Choroid plexus epithelial cell (primary cell): ENCODE data around the gene OR1N1.
"Not testable (repeated sequence)": the region's sequence is repeated elsewhere in the genome, so short reads cannot be mapped to it uniquely, and the experiment has no call there.

Experiments used
- DNase-seq: peaks from one replicate; pipeline ENCODE4 v3.0.0-alpha.2; 2010; ENCODE audit warnings: low read depth
- H3K4me3 ChIP-seq: 2 replicates; pipeline ENCODE4 v1.5.1; 2011; ENCODE audit warnings: low read depth, mild to moderate bottlenecking, control low read depth, low read length, moderate library complexity
- TF ChIP-seq, protein P1 (sequence below): conservative IDR thresholded peaks from 2 replicates; pipeline ENCODE4 v1.5.1; 2011; ENCODE audit warnings: low read depth, mild to moderate bottlenecking, control low read depth, inconsistent platforms, low read length, moderate library complexity

The OR1N1 gene

DNA sequence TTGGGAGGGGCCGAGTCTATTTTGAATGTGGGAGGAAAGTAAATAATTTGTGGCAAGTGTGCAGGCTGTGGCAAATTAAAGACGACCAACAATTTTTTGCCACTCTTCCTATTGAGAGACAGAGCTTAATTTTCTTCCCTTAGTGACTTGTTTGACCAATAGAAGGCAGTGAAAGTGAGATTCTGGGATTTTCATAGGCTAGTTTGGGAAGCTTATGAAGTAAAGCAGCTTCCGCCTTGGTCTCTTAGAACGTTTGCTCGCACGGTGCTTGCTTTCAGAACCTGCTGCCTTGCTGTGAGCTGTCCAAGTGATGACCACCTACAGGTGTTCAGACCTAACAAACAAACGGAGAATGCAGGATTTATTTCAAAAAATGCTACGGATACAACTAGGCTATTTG is 19.1 kb upstream of the OR1N1 start:
- no peak for DNase-seq
- TF ChIP-seq, protein P1, sequence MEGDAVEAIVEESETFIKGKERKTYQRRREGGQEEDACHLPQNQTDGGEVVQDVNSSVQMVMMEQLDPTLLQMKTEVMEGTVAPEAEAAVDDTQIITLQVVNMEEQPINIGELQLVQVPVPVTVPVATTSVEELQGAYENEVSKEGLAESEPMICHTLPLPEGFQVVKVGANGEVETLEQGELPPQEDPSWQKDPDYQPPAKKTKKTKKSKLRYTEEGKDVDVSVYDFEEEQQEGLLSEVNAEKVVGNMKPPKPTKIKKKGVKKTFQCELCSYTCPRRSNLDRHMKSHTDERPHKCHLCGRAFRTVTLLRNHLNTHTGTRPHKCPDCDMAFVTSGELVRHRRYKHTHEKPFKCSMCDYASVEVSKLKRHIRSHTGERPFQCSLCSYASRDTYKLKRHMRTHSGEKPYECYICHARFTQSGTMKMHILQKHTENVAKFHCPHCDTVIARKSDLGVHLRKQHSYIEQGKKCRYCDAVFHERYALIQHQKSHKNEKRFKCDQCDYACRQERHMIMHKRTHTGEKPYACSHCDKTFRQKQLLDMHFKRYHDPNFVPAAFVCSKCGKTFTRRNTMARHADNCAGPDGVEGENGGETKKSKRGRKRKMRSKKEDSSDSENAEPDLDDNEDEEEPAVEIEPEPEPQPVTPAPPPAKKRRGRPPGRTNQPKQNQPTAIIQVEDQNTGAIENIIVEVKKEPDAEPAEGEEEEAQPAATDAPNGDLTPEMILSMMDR, result no peak
- H3K4me3 ChIP-seq, result no peak overlapping the region

DNA sequence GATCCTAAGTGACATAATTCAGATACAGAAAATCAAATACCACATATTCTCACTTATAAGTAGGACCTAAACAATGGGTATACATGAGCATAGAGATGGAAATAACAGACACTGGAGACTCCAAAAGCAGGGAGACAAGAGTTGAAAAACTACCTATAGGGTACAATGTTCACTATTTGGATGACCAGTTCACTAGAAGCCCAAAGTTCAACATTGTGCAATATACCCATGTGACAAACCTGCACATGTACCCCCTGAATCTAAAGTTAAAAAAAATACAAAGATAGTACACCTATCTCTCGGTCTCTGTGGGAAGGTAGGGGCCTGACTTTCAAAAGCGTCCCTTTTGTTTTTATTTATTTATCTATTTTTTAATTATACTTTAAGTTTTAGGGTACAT is 11.7 kb upstream of the OR1N1 start:
- H3K4me3 ChIP-seq, result no peak overlapping the region
- TF ChIP-seq, protein P1, result no peak
- DNase-seq, result no peak

DNA sequence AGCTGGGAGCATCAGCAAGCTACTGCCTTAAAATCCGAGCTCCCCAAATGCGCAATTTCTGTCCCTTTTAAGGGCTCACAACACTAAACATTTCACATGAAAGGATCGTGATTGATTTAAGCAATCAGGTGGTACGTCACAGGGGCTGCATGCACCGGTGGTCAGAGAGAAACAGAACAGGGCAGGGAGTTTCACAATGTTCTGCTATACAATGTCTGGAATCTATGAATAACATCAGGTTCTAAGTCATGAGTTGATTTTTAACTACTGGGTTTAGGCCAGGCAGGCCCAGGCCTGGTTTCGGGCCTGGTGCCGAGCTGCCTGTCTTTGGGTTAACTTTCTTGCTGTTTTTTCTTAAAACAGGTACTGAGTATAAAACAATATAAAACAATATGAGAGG is 10.0 kb upstream of the OR1N1 start:
- DNase-seq, H3K4me3 ChIP-seq: not testable (repeated sequence)

DNA sequence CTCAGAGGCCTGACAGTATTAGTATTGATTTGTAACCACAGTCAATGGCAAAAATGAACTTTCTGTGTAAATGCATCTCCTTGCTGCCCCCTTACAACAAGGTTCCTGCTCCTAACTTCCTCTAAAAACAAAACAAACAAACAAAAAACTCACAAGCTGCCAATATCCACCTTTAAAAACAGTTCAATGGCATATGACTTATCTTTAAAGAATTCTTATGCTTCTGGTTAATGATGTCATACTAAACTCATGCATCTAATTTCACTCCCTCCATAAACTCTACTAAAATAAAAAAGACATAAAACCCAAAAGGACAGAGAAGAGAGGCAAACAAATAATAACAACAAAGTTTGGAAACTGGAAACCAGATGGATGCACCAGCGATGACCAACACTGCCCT is 9.0 kb upstream of the OR1N1 start:
- TF ChIP-seq, protein P1, result no peak
- no peak for DNase-seq
- no peak overlapping the region for H3K4me3 ChIP-seq

DNA sequence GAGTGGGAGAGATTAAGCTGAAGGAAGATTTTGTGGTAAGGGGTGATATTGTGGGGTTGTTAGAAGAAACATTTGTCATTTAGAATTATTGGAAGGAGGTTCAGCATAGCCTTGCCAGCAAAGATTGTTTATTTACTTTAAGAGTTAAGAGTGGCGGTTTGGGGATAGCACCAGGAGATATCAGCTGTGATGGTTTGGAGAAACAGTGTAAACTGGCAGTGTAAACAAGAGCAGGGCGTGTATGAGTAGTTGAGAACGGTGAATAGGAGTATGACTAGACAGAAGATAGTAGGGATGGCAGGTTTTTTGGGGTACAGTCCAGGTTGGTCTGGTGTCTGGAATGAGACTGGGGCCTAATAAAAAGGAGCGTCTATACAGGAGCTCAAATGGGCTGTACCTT is 4.1 kb upstream of the OR1N1 start:
- not testable (repeated sequence) for H3K4me3 ChIP-seq, DNase-seq

DNA sequence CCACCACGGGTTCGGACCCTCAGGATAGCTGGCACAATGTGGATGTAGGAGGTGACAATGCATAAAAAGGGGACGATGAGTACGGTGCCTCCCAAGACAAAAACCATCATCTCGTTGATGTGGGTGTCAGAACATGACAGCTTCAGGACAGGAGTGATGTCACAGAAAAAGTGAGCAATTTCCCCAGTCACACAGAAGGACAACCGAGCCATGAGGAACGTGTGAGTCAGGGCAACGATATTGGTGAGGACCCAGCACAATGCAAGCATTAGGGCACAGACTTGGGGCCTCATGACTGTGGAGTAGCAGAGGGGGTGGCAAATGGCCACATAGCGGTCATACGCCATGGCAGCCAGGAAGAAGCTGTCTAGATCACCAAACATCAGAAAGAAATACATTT is 491 bp downstream of the OR1N1 start:
- H3K4me3 ChIP-seq, result no peak overlapping the region
- TF ChIP-seq, protein P1, result no peak
- DNase-seq, result no peak

DNA sequence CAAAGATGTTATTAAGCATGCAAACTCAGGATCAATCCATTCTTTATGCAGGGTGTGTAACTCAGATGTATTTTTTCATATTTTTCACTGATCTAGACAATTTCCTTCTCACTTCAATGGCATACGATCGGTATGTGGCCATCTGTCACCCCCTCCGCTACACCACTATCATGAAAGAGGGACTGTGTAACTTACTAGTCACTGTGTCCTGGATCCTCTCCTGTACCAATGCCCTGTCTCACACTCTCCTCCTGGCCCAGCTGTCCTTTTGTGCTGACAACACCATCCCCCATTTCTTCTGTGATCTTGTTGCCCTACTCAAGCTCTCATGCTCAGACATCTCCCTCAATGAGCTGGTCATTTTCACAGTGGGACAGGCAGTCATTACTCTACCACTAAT is 7.7 kb downstream of the OR1N1 start:
- DNase-seq, result no peak
- TF ChIP-seq, protein P1, result no peak
- H3K4me3 ChIP-seq, result no peak overlapping the region

DNA sequence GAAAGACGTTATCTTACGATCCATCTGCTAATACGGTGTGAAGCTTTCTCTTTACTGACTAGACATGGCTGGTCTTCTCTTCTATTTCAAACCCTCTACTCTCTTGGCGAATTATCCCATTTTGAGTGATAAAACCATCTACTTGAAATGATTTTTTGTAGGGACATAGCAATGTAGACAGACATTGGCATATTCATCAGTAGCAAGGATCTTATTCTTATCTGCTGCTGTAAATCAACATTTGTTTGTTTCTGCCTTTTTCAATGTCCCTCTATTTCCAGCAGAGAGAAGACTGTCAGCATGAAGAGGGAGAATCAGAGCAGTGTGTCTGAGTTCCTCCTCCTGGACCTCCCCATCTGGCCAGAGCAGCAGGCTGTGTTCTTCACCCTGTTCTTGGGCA is 8.3 kb downstream of the OR1N1 start, which contains the start of gene OR1J4:
Gene OR1J4 (plus strand): TSS at position 301 of the 400 bp plus-strand sequence. CDS start 0 bp downstream, at position 301.
- TF ChIP-seq, protein P1, result no peak
- DNase-seq, result no peak

More for the DNA sequence above, 8.3 kb downstream of the OR1N1 start, which contains the start of gene OR1J4:
- H3K4me3 ChIP-seq, result no peak within 1 kb of the TSS
